Measurements from ENCODE around the gene MYO3B. TPM values are rescaled to one million over a fixed set of nuclear protein-coding genes. Genes with fewer than 3 reads are reported as not detected.
A peak's percentile ranks its signal among the peaks of the same experiment; 100 is the strongest.

Gene MYO3B
- total RNA-seq, 2 donors from 2014 or later, result 5.2 to 10.9 TPM

DNA sequence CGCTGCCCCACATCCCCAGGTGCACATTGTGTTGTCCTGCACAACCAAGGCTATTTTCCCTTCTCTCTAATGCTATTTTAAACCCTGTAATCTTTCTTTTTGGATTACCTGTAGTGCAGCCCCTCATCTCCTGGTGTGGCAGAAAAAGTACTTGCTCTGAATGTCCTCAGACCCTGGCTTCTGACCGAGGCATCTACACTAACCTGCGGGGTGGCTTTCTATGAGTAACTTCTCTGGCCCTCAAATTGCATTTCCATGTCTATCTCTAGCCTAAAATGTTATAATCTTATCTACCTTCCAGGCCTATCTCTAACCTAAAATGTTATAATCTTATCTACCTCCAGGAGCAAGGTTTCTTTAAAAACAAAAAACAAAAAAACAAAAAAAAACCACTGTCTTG lies 519.0 kb downstream of the MYO3B start:
- Histone ChIP-seq H3K4me3 (ENCODE audit: low read length) (no peak overlapping the region), H3K27ac (ENCODE audit: low read depth, low read length) (no peak overlapping the region), H3K4me1 (ENCODE audit: control insufficient read depth, insufficient read depth, low read length) (peaks cover 11% of the 10 kb centered on the region), H3K36me3 (ENCODE audit: control insufficient read depth, insufficient read depth, low read length) (no peaks in the 10 kb centered on the region), H3K9ac (ENCODE audit: extremely low read depth, low read length, poor library complexity, severe bottlenecking) (no peak overlapping the region), H3K9me3 (ENCODE audit: control insufficient read depth, low read length) (no peaks in the 10 kb centered on the region), H3K27me3 (ENCODE audit: control insufficient read depth, insufficient read depth, low read length, poor library complexity, severe bottlenecking) (no peaks in the 10 kb centered on the region)
- Mint-ChIP-seq H3K27ac (peak overlapping the region; percentile 79), H3K9me3 (peaks cover 1% of the 10 kb centered on the region), H3K27me3 (ENCODE audit: insufficient read depth) (no peaks in the 10 kb centered on the region), H3K4me3 (peak overlapping the region; percentile 14), H3K4me1 (peaks cover 32% of the 10 kb centered on the region), H3K36me3 (ENCODE audit: low read depth) (no peaks in the 10 kb centered on the region)
- peak; percentile 71 for DNase-seq
- 31 to 34% methylated on average over 2 to 3 of the region's 3 CpGs for WGBS, 2 experiments (ENCODE audit: insufficient coverage in 1 of 2, insufficient read length in 1 of 2)
- TF ChIP-seq, protein P1, sequence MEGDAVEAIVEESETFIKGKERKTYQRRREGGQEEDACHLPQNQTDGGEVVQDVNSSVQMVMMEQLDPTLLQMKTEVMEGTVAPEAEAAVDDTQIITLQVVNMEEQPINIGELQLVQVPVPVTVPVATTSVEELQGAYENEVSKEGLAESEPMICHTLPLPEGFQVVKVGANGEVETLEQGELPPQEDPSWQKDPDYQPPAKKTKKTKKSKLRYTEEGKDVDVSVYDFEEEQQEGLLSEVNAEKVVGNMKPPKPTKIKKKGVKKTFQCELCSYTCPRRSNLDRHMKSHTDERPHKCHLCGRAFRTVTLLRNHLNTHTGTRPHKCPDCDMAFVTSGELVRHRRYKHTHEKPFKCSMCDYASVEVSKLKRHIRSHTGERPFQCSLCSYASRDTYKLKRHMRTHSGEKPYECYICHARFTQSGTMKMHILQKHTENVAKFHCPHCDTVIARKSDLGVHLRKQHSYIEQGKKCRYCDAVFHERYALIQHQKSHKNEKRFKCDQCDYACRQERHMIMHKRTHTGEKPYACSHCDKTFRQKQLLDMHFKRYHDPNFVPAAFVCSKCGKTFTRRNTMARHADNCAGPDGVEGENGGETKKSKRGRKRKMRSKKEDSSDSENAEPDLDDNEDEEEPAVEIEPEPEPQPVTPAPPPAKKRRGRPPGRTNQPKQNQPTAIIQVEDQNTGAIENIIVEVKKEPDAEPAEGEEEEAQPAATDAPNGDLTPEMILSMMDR (conservative IDR thresholded peaks at IDR 0.05), result no peak

DNA sequence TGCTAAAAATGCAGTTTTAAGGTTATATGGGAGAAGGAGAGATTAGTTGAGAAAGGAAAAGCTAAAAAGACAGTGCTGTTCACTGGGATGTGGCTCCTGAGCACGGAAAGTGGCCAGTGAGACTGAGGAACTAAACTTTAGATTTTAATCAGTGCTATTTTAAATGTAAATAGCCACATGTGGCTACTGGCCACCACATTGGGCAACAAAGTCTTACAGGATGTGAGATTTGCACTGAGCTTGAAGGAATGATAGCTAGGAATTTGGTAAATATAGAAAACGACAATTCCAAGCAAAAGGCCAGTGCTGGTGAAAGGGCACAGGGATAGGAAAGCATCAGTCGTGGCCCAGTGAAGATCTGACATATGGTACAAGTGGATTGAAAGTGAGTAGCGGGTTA lies 523.1 kb downstream of the MYO3B start:
- 81 to 90% methylated on average over 4 of the region's 4 CpGs for WGBS, 2 experiments (ENCODE audit: insufficient coverage in 1 of 2, insufficient read length in 1 of 2)
- H3K4me3 Mint-ChIP-seq, result no peak overlapping the region
- no peak for DNase-seq

DNA sequence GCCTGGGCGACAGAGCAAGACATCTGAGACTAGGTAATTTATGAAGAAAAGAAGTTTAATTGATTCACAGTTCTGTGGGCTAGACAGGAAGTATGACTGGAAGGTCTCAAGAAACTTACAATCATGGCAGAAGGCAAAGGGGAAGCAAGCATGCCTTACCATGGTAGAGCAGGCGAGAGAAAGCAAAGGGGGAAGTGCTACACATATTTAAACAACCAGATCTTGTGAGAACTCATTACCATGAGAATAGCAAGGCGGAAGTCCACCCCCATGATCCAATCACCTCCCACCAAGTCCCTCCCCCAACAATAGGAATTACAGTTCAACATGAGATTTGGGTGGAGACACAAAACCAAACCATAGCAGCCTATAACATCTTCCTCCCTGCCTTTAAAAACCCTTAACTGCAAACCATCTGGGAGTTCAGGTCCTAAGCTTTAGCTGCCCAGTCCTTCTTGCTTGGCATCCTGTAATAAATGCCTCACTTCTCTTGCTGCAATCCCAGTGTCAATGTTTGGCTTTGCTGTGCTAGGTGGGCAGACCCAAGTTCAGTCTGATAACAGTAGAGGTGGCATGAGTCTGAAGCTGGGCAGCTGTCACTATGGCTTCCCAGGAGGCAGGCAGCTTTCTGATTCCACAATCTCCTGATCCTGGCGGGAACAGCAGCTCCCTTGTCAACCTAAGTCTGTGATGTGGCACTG lies 526.0 kb downstream of the MYO3B start:
- Mint-ChIP-seq H3K9me3 (peaks cover 10% of the 10 kb centered on the region), H3K27me3 (ENCODE audit: insufficient read depth) (peaks cover 13% of the 10 kb centered on the region), H3K27ac (no peak overlapping the region), H3K36me3 (ENCODE audit: low read depth) (no peaks in the 10 kb centered on the region), H3K4me1 (peaks cover 23% of the 10 kb centered on the region), H3K4me3 (no peak overlapping the region)
- Histone ChIP-seq H3K36me3 (ENCODE audit: control insufficient read depth, insufficient read depth, low read length) (no peaks in the 10 kb centered on the region), H3K4me3 (ENCODE audit: low read length) (no peak overlapping the region), H3K9ac (ENCODE audit: extremely low read depth, low read length, poor library complexity, severe bottlenecking) (no peak overlapping the region), H3K9me3 (ENCODE audit: control insufficient read depth, low read length) (peaks cover 12% of the 10 kb centered on the region), H3K4me1 (ENCODE audit: control insufficient read depth, insufficient read depth, low read length) (no peaks in the 10 kb centered on the region), H3K27ac (ENCODE audit: low read depth, low read length) (no peak overlapping the region), H3K27me3 (ENCODE audit: control insufficient read depth, insufficient read depth, low read length, poor library complexity, severe bottlenecking) (no peaks in the 10 kb centered on the region)
- TF ChIP-seq, protein P1 (conservative IDR thresholded peaks at IDR 0.05), result no peak
- 93 to 100% methylated on average over 2 to 4 of the region's 4 CpGs for WGBS, 2 experiments (ENCODE audit: insufficient coverage in 1 of 2, insufficient read length in 1 of 2)
- DNase-seq, result no peak

More for the DNA sequence above, 523.1 kb downstream of the MYO3B start:
- H3K9me3 Mint-ChIP-seq, result peaks cover 10% of the 10 kb centered on the region
- H3K27ac Mint-ChIP-seq, result no peak overlapping the region
- Histone ChIP-seq H3K4me1 (ENCODE audit: control insufficient read depth, insufficient read depth, low read length) (peaks cover 5% of the 10 kb centered on the region), H3K36me3 (ENCODE audit: control insufficient read depth, insufficient read depth, low read length) (no peaks in the 10 kb centered on the region), H3K9me3 (ENCODE audit: control insufficient read depth, low read length) (peaks cover 12% of the 10 kb centered on the region), H3K27ac (ENCODE audit: low read depth, low read length) (no peak overlapping the region), H3K4me3 (ENCODE audit: low read length) (no peak overlapping the region), H3K9ac (ENCODE audit: extremely low read depth, low read length, poor library complexity, severe bottlenecking) (no peak overlapping the region), H3K27me3 (ENCODE audit: control insufficient read depth, insufficient read depth, low read length, poor library complexity, severe bottlenecking) (no peaks in the 10 kb centered on the region)
- peaks cover 34% of the 10 kb centered on the region for H3K4me1 Mint-ChIP-seq
- TF ChIP-seq, protein P1 (conservative IDR thresholded peaks at IDR 0.05), result no peak
- no peaks in the 10 kb centered on the region for H3K27me3 Mint-ChIP-seq (ENCODE audit: insufficient read depth)
- no peaks in the 10 kb centered on the region for H3K36me3 Mint-ChIP-seq (ENCODE audit: low read depth)
